GM12892 (cell line): ENCODE results near the gene DCTN5. TPM values are rescaled to one million over a fixed set of nuclear protein-coding genes. Genes with fewer than 3 reads are reported as not detected.
"Not testable (repeated sequence)": the region's sequence is repeated elsewhere in the genome, so short reads cannot be mapped to it uniquely, and the experiment has no call there.

ENCODE experiments used
- DNase-seq: peaks from one replicate; pipeline ENCODE4 v3.0.0; 2011; ENCODE audit not compliant: insufficient read length
- FAIRE-seq: peaks from 2 replicates; lab custom pipeline; 2011; peaks lifted over from hg19 to GRCh38; lab: Jason Lieb, UNC
- POLR2A ChIP-seq: IDR thresholded peaks from 2 replicates; pipeline ENCODE4 v1.6.1; 2011; ENCODE audit warnings: low read depth, low read length, control low read depth
- POLR2AphosphoS5 ChIP-seq: IDR thresholded peaks from 2 replicates; pipeline ENCODE4 v1.6.1; 2011; ENCODE audit warnings: low read depth, low read length, control low read depth
- TAF1 ChIP-seq: IDR thresholded peaks from 2 replicates; pipeline ENCODE4 v1.6.1; 2011; ENCODE audit warnings: low read depth, mild to moderate bottlenecking, control low read depth, low read length, borderline replicate concordance
- polyA plus RNA-seq: library from polyadenylated mRNA; unstranded; fragments of >200 nt; gene quantifications from one replicate; pipeline ENCODE4 v1.2.1, GENCODE V29; 2012; ENCODE audit warnings: missing spikeins, inconsistent platforms; ENCODE audit not compliant: missing spikeins

The DCTN5 gene
- 57.2 TPM for polyA plus RNA-seq

GRCh38 chr16:23640931-23641765, at the start of gene DCTN5, which contains the start of gene PALB2:
TSS of gene DCTN5 (plus strand) at chr16:23641466. CDS start at chr16:23641543, 77 bp downstream.
TSS of gene PALB2 (minus strand) at chr16:23641310. CDS start at chr16:23641157, 153 bp downstream.
- DNase-seq (peak; percentile 92), FAIRE-seq (peak; percentile 95)
- peak; percentile 67 for TF ChIP-seq TAF1
- TF ChIP-seq POLR2AphosphoS5 = peak; percentile 75
- peak; percentile 89 for TF ChIP-seq POLR2A

- DNase-seq (no peak), FAIRE-seq (no peak)
- TF ChIP-seq POLR2A = no peak
- TF ChIP-seq POLR2AphosphoS5 = no peak
- TF ChIP-seq TAF1 = no peak
Observed at GRCh38 chr16:23594186-23594585, 47.1 kb upstream of the DCTN5 start.

DNA sequence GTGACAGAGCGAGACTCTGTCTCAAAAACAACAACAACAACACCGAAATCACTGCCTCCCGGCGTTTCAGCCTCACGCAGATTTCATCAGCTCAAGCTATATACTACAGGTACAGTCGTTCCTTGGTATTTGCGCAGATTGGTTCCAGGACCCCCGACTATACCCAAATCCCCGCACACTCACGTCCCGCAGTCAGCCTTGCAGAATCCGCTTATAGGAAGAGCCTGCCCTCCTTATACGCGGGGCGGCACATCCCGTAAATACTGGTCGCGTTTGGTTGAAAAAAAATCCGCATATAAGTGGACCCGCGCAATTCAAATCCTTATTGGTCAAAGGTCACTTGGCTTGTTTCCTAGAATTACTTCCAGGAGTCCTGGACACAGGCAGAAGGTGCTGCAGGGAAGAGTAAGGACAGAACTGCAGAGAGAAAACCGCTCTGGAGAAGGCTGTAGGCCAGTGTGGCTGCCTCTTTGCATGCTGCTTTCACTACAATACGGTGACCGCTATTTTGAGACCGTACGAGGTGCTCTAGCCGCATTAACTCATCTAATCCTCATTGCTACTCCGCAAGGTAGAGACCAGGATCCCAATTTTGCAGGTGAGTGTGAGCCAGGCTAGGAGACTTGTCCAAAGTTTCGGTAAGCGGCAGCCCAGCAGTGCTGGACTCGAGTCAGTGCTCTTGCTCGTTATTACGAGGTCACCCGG, 45.9 kb upstream of the DCTN5 start:
- TF ChIP-seq POLR2AphosphoS5 (no peak), POLR2A (no peak), TAF1 (no peak)
- DNase-seq = peak; percentile 25

GRCh38 chr16:23595951-23596720, 45.1 kb upstream of the DCTN5 start, which contains the start of gene NDUFAB1:
TSS of gene NDUFAB1 (minus strand) at chr16:23596316. CDS start at chr16:23596290, 26 bp downstream.
- DNase-seq = peak; percentile 87
- peak; percentile 90 for TF ChIP-seq POLR2A
- peak; percentile 55; the same call in 1 of the 2 replicates for TF ChIP-seq TAF1
- TF ChIP-seq POLR2AphosphoS5 = peak; percentile 79
- FAIRE-seq = peak; percentile 90

More for the DNA sequence above, 45.9 kb upstream of the DCTN5 start:
- no peak for FAIRE-seq

- FAIRE-seq (peak; percentile 14), DNase-seq (no peak)
- TF ChIP-seq TAF1 (no peak), POLR2A (no peak), POLR2AphosphoS5 (no peak)
Observed at GRCh38 chr16:23597003-23597756, 44.1 kb upstream of the DCTN5 start.

GRCh38 chr16:23607726-23608125, 33.5 kb upstream of the DCTN5 start:
- DNase-seq (no peak), FAIRE-seq (no peak)
- TF ChIP-seq TAF1 (no peak), POLR2A (no peak), POLR2AphosphoS5 (no peak)

- DNase-seq (no peak), FAIRE-seq (no peak)
- TF ChIP-seq POLR2AphosphoS5 = no peak
- TF ChIP-seq TAF1 = no peak
- TF ChIP-seq POLR2A = no peak
Observed at GRCh38 chr16:23608194-23608593, 33.1 kb upstream of the DCTN5 start.

DNA sequence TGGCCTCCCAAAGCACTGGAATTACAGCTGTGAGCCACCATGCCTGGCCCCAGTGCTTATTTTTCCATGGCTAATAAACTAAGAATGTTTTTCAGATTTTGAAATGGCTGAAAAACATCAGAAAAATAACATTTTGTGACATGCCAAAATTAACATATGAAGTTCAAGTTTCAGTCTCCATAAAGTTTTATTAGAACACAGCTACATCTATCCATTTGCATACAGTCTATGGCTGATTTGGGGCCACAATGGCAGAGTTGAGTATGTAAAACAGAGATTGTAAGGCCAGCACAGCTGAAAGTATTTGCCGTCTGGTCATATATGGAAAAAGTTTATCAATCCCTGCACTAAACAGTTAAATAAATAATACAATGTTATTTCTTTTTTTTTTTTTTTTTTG, 31.3 kb upstream of the DCTN5 start:
- FAIRE-seq (no peak), DNase-seq (no peak)
- TF ChIP-seq POLR2AphosphoS5 = no peak
- no peak for TF ChIP-seq POLR2A
- no peak for TF ChIP-seq TAF1

- DNase-seq, FAIRE-seq: not testable (repeated sequence)
Observed at GRCh38 chr16:23610905-23611304, 30.4 kb upstream of the DCTN5 start.

DNA sequence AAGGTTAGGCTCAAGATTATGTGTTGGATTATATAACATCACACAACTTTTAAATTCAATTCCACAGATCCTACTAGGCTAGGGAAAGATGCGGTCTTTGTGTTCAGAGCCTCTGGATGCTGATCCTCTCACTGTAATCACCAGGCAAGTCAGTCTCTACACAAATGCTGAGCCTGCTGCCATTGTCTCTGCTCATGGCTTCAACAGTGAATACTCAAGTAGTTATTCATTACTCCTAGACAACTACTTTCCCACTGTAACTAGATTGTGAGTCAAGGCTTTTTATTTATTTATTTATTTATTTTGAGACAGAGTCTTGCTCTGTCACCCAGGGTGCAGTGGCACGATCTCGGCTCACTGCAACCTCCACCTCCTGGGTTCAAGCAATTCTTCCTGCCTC, 29.3 kb upstream of the DCTN5 start:
- TF ChIP-seq POLR2A = no peak
- no peak for TF ChIP-seq TAF1
- TF ChIP-seq POLR2AphosphoS5 = no peak
- no peak for FAIRE-seq

More for the DNA sequence above, 29.3 kb upstream of the DCTN5 start:
- no peak for DNase-seq
